Epithelial cell of esophagus (primary cell): ENCODE data around the gene SEPTIN8.

ENCODE experiments used
- DNase-seq: peaks from one replicate; pipeline ENCODE4 v3.0.0; 2010; ENCODE audit warnings: low read depth
- H3K4me3 ChIP-seq: 2 replicates; pipeline ENCODE4 v1.5.1; 2011; ENCODE audit warnings: mild to moderate bottlenecking, low read length, control low read depth
- TF ChIP-seq, protein P1 (sequence below): IDR thresholded peaks from 2 replicates; pipeline ENCODE4 v1.5.1; 2011; ENCODE audit warnings: low read depth, mild to moderate bottlenecking, low read length, control low read depth, inconsistent platforms; ENCODE audit not compliant: insufficient read depth; ENCODE audit errors: missing control alignments

The SEPTIN8 gene

DNA sequence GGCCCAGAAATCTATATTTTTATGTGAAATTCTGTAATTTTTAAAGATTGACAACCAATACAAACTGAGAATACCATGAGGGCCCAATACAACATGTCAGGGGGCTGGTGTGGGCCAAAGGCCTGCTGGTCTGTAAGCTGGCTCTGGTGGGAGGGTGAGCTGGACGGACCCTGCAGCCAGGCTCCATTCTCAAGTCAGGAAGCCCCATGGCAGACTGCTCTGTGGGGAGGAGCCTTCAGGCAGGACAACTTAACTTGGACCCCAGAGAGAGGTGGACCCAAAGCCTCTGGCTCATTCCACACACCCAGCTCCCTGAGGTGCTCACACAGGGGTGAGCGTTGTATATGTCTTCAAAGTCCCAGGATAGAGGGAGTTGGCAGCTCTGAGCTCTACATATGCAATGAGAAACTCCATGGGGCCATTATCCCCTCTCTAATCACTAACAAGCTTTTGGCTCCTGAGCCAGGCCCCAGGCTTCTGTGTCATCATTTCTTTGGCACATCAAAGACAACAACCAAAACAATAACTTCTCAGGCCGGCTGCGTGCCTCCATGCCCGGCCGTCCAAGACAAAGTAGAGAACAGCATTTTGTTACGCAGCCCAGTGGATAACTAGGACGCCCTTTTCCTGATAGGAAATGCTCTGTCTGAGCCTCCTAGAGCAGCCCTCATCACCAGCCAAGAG is 6.4 kb downstream of the SEPTIN8 start:
- no peak for DNase-seq
- H3K4me3 ChIP-seq = no peak overlapping the region
- TF ChIP-seq, protein P1, sequence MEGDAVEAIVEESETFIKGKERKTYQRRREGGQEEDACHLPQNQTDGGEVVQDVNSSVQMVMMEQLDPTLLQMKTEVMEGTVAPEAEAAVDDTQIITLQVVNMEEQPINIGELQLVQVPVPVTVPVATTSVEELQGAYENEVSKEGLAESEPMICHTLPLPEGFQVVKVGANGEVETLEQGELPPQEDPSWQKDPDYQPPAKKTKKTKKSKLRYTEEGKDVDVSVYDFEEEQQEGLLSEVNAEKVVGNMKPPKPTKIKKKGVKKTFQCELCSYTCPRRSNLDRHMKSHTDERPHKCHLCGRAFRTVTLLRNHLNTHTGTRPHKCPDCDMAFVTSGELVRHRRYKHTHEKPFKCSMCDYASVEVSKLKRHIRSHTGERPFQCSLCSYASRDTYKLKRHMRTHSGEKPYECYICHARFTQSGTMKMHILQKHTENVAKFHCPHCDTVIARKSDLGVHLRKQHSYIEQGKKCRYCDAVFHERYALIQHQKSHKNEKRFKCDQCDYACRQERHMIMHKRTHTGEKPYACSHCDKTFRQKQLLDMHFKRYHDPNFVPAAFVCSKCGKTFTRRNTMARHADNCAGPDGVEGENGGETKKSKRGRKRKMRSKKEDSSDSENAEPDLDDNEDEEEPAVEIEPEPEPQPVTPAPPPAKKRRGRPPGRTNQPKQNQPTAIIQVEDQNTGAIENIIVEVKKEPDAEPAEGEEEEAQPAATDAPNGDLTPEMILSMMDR = no peak

DNA sequence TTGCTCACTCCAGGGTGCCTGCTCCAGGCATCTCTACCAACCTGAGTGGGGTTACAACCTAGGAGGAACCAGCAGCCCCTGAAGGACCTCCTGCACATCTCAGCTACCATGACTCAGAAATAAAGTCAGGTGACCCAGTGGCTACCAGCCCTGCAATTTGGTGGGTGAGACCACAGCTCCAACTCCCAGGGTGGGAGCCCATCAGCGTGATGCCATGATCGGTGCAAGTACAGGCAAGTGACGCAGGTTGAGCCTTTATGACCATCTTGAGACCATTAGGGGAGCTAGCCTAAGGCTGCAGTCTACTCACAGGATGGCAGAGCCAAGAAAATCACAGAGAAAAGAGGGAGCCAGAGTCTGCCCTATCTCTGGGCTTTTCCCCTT is 8.6 kb downstream of the SEPTIN8 start:
- no peak overlapping the region for H3K4me3 ChIP-seq
- TF ChIP-seq, protein P1 = no peak
- no peak for DNase-seq

DNA sequence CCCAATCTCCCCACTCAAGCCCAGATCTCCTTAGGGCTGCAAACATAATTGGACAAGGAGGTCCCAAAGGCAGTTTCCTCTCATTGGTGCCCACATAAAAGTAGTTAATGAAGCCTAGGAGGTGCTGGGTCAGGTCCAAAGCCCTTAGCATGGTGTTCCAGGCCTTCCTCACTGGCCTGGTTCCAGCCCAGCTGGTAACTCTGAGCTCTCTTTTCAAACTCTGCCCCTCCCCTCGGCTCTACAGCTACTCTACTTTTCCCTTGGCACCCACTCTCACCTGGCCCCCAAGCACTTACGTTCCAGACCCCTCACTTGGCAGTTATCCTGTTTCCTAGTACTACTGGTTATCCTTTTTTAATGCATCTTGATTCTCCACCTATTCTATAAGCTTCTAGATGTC is 9.9 kb downstream of the SEPTIN8 start:
- no peak overlapping the region for H3K4me3 ChIP-seq
- TF ChIP-seq, protein P1 = no peak
- no peak for DNase-seq

DNA sequence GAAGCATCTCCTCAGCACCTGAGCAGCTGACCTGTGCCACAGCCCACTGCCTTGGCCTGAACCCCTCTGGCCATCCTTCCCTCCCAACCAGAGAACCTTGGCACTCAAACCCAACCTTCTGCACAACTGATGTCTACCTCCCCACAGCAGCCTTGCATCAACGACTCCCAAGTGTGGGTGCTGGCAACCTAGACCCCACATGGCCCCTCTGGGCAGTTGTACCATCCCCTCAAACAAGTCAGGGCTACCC is 10.3 kb downstream of the SEPTIN8 start:
- no peak overlapping the region for H3K4me3 ChIP-seq
- TF ChIP-seq, protein P1 = no peak
- no peak for DNase-seq

DNA sequence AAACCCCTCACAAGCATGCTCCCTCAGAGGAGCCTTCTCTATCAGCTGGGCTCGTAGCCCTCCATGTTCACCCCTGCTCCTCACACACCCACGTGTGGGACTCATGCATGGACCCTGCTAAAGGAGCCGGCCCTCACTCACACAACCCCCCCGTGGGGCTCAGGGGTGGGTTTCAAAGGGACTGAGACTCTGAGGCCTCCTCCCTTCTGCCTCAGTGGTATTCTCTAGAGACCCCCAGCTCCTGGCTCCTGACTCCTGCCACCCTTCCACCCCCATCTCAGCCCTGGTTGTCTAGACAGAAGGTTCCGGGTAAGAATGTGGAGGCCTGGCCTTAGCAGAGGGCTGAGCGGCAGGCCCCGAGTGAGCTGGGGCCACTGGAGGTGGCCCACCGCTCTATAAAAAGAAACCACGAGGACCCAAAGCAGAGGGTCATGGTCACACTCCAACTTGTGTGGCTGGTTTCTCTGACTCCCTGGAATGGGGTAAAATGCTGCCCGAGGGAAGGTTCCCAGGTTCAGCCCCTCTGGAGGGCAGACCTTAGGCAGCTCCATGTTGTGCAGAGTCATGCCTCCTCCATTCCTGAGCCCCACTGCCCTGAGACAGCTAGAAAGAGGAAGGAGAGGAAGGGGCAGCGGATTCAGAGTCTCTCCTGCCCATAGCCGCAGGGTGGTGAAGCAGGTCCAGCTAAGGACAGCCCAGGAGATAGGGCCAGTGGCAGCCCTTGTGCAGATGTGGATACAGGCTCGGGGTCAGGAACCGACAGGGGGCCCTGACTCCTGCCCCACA is 10.8 kb downstream of the SEPTIN8 start:
- no peak for DNase-seq
- TF ChIP-seq, protein P1 = no peak
- no peak overlapping the region for H3K4me3 ChIP-seq

DNA sequence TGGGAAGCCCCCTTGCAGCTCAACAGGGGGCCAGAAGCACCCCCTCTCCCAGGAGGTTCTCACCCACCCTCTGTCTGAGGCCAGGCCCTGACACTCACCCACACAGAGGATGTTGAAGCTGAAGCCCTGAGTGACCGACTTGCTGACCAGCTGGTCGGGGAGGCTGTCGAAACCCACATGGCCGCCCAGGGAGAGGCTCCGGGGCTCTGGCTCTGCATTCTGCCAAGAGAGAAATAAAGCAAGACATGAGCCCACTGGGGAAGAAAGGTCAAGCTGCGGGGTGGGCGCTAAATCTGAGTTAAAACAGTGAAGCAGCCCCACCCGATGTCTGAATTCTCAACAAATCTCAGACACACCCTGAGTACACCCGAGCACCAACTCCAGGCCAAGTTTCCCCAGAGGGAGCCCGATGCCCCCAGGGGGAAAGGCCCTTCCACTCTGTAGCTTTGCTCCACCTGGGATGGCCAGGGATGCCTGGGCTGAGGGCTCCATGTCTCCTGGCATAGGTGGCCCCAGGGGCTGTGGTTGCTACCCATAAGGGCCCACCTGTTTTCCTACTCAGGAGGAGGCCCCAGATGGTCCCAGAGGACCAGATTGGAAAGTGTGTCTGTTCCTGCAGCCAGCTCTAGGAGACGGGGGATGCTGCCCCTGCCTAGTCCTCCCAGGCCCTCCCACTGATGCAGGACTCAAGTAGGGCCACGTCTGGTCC is 11.6 kb downstream of the SEPTIN8 start:
- DNase-seq = no peak
- TF ChIP-seq, protein P1 = no peak
- no peak overlapping the region for H3K4me3 ChIP-seq

DNA sequence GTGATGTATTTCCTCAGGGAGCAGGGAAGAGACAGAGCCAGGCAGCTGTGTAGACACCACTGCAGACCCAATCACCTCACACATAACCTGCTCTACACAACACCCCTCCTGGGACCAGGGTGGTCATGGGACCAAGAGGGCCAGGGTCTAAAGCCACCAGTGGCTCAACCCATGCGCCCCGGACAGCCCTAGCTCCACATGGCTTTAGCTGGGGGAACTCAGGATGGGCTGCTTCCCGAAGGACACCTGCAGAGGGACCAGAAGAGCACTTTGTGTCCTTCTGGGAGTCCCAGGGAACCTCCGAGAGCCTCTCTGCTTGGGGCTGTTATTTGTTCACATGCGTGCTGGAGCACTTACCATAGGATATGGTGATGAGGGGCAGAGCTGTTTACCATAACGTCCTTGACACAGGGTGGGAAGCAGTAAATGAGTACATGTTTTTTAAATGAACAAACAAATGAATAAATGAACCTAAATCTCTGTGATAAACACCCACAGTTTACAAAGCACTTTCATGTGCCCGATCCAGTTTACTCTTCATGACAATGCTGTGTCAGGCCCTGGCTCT is 12.3 kb downstream of the SEPTIN8 start:
- TF ChIP-seq, protein P1 = no peak
- DNase-seq = no peak
- no peak overlapping the region for H3K4me3 ChIP-seq
